Measurements from ENCODE around the gene BRPF3. TPM values are rescaled to one million over a fixed set of nuclear protein-coding genes. Genes with fewer than 3 reads are reported as not detected.

The BRPF3 gene
- total RNA-seq, 4 donors from 2014 or later: 14.9 to 35.5 (median 28.2) TPM

- Histone ChIP-seq H3K27ac (no peak overlapping the region), H3K27me3 (peaks cover 0 to 10% (median 6%) of the 10 kb centered on the region in 3 donors), H3K4me1 (no peaks in the 10 kb centered on the region), H3K36me3 (no peaks in the 10 kb centered on the region), H3K4me3 (no peak overlapping the region), H3K9me3 (no peaks in the 10 kb centered on the region)
- in situ Hi-C loops (cut with MboI; ENCODE audit: low sequenced_read_pairs in 4 of 4) (no loop called here), intact Hi-C loops (cut with DNase I; ENCODE audit: low total_unique reads) (no loop called here)
- ATAC-seq (no peak), DNase-seq (no peak)
- TF ChIP-seq POLR2A (IDR thresholded peaks at IDR 0.05): no peak
- TF ChIP-seq CTCF (IDR thresholded peaks at IDR 0.05 in 4 of 5, conservative IDR thresholded peaks at IDR 0.05 in 1 of 5): no peak
Observed at GRCh38 chr6:36277946-36278470, 81.5 kb downstream of the BRPF3 start.

- no peaks in the 10 kb centered on the region for H3K9me3 ChIP-seq
- in situ Hi-C loops (cut with MboI; ENCODE audit: low sequenced_read_pairs in 4 of 4): no loop called here
- no peak for ATAC-seq
- TF ChIP-seq CTCF (IDR thresholded peaks at IDR 0.05 in 4 of 5, conservative IDR thresholded peaks at IDR 0.05 in 1 of 5): no peak
- no peak for TF ChIP-seq POLR2A (IDR thresholded peaks at IDR 0.05)
- intact Hi-C loops (cut with DNase I; ENCODE audit: low total_unique reads): no loop called here
- peaks cover 7 to 22% (median 15%) of the 10 kb centered on the region in 3 donors for H3K27me3 ChIP-seq
- no peak overlapping the region for H3K27ac ChIP-seq
- DNase-seq: no peak
- no peaks in the 10 kb centered on the region for H3K4me1 ChIP-seq
- no peaks in the 10 kb centered on the region for H3K36me3 ChIP-seq
- no peak overlapping the region for H3K4me3 ChIP-seq
Observed at GRCh38 chr6:36280467-36280866, 83.9 kb downstream of the BRPF3 start.

- ATAC-seq: no peak
- in situ Hi-C loops (cut with MboI; ENCODE audit: low sequenced_read_pairs in 4 of 4): no loop called here
- TF ChIP-seq CTCF (IDR thresholded peaks at IDR 0.05 in 4 of 5, conservative IDR thresholded peaks at IDR 0.05 in 1 of 5): no peak
- TF ChIP-seq POLR2A (IDR thresholded peaks at IDR 0.05): no peak
Observed at GRCh38 chr6:36280983-36281382, 84.4 kb downstream of the BRPF3 start.

More at GRCh38 chr6:36280983-36281382, 84.4 kb downstream of the BRPF3 start:
- no peaks in the 10 kb centered on the region for H3K9me3 ChIP-seq
- H3K27ac ChIP-seq: no peak overlapping the region
- no peaks in the 10 kb centered on the region for H3K36me3 ChIP-seq
- H3K4me1 ChIP-seq: no peaks in the 10 kb centered on the region
- DNase-seq: no peak
- intact Hi-C loops (cut with DNase I; ENCODE audit: low total_unique reads): no loop called here
- H3K4me3 ChIP-seq: no peak overlapping the region
- peaks cover 12 to 27% (median 20%) of the 10 kb centered on the region in 3 donors for H3K27me3 ChIP-seq

Other genes with a start within 250 kb of the BRPF3 start
- under 1 TPM in 1 of 4 donors, not detected in 3; 0.11 TPM for gene SLC26A8, start 172.1 kb upstream of the BRPF3 start, total RNA-seq
- gene MAPK14, start 168.9 kb upstream of the BRPF3 start, total RNA-seq: 10 to 100 TPM; 37.6 to 42.4 (median 40.2) TPM
- under 1 TPM; 0.29 to 0.82 (median 0.64) TPM for gene MAPK13, start 66.2 kb upstream of the BRPF3 start, total RNA-seq
- not detected for gene PNPLA1, start 73.3 kb downstream of the BRPF3 start, total RNA-seq
- not detected for gene BNIP5, start 140.1 kb downstream of the BRPF3 start, total RNA-seq
- gene ETV7, start 190.9 kb downstream of the BRPF3 start, total RNA-seq: not detected
- gene PXT1, start 246.1 kb downstream of the BRPF3 start, total RNA-seq: not detected
- gene KCTD20, start 246.3 kb downstream of the BRPF3 start, total RNA-seq: 10 to 100 TPM; 28.7 to 39.7 (median 32.9) TPM

Data from gastrocnemius medialis (tissue), 4 donors.